SU-DHL-6 (cell line): ENCODE measurements around the gene EDARADD.

Experiments used
- EZH2phosphoT487 ChIP-seq: fragments of 200-600 bp; sonication (generic), shearing (Covaris generic); conservative IDR thresholded peaks from 2 replicates; pipeline ENCODE4 v1.6.1; 2018; ENCODE audit warnings: mild to moderate bottlenecking, antibody characterized with exemption, low read length, moderate library complexity, mixed read lengths
- TF ChIP-seq, protein P1 (sequence below): fragments of 200-600 bp; sonication (generic); IDR thresholded peaks from one replicate; pipeline ENCODE4 v1.5.1; 2017; ENCODE audit warnings: antibody characterized with exemption, mild to moderate bottlenecking, low read length, moderate library complexity; ENCODE audit not compliant: insufficient read depth, poor library complexity, severe bottlenecking

DNA sequence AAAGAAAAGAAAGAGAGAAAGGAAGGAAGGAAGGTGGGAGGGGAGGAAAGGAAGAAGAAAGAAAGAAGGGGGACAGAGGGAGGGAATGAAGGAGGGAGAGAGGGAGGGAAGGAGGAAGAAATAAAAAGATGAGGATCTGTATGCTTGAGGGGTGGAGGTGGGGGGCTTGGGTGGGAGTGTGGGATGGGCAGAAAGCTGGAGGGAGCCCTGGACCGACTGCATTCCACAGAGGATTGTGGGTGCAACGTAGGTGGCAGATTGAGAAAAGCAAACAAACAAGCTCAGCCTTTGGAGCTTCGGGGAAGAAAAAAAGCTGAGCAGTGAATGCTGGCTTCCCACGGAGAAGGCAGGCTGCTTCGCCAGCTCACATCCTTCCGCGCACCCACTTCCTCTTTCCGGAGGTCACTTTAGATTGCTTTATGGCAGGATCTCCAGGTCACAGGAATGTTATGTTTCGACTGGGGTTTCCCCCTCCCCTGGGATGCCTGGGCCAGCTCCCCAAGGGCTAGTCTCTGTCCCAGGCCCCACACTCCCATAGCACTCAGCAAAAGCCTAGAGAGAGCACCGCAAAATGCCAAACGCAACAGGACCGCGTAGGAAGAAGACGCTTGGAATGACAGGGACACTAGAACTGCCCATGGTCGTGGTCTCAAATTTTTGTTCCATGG lies 109.0 kb downstream of the EDARADD start:
- TF ChIP-seq, protein P1, sequence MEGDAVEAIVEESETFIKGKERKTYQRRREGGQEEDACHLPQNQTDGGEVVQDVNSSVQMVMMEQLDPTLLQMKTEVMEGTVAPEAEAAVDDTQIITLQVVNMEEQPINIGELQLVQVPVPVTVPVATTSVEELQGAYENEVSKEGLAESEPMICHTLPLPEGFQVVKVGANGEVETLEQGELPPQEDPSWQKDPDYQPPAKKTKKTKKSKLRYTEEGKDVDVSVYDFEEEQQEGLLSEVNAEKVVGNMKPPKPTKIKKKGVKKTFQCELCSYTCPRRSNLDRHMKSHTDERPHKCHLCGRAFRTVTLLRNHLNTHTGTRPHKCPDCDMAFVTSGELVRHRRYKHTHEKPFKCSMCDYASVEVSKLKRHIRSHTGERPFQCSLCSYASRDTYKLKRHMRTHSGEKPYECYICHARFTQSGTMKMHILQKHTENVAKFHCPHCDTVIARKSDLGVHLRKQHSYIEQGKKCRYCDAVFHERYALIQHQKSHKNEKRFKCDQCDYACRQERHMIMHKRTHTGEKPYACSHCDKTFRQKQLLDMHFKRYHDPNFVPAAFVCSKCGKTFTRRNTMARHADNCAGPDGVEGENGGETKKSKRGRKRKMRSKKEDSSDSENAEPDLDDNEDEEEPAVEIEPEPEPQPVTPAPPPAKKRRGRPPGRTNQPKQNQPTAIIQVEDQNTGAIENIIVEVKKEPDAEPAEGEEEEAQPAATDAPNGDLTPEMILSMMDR: no peak
- no peak for TF ChIP-seq EZH2phosphoT487
